Stimulated activated CD4-positive, alpha-beta T cell treated with anti-CD3 and anti-CD28 coated beads, Interleukin-15, amount 100 ng/mL, for 24 hours (primary cell): ENCODE results near the gene MRPL32.
"Not testable (repeated sequence)": the region's sequence is repeated elsewhere in the genome, so short reads cannot be mapped to it uniquely, and the experiment has no call there.

ENCODE experiments used
- DNase-seq: peaks from one replicate; pipeline ENCODE4 v3.0.0-alpha.2; 2020

The MRPL32 gene

DNA sequence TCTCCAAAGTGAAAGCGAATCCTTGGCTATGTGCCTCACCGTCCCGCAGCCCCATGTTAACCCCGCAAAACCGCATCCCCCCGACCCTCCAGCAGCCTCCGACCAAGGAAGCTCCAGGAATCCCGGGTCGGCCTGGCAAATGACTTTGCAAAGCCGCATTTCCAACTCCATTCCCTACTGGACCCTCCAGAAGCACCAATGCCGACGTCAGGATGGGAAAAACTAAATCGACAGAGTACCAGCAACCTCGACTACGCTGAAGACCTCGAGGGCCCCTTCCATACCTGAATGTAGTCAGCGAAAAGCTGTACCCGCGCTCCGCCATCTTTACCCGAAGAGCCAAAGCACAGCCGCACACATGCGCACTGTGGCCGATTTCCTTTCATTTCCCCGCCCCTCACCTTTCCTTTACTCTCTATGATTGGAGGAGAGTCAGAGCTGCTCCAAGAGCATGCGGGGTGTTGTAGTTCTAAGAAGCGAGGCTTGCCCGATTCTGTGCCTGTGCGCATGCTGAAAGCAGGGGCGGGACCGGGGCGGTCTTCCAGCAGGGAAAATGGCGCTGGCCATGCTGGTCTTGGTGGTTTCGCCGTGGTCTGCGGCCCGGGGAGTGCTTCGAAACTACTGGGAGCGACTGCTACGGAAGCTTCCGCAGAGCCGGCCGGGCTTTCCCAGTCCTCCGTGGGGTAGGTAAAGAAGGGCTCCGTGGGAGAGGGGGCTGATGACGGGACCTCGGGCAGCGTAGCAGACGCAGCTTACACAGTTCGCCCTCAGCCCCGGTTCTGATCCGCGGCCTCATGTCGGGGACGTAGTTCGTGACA, at the start of gene MRPL32, which contains the start of gene PSMA2:
TSS of gene MRPL32 (plus strand) at position 543 of the 818 bp plus-strand sequence. CDS start at position 554, 11 bp downstream.
TSS of gene PSMA2 (minus strand) at position 341 of the 818 bp plus-strand sequence. CDS start at position 325, 16 bp downstream.
- DNase-seq: peak; percentile 95

DNA sequence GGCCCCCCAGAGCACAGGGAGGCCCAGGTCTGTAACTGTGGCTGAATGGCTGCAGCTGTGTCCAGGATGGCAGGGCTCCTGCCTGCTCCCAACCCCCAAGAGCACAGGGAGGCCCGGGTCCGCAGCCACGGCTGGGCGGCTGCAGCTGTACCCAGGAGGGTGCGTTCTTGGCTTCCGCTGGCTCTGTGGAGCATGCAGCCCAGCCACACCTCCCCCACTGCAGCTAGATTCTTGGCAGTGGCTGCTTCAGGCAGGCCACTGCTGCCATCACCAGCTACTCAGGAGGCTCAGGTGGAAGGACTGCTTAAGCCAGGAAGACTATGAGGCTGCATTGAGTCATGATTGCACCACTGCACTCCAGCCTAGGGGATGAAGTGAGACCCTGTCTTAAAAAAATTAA, 48.2 kb upstream of the MRPL32 start:
- no peak for DNase-seq

- not testable (repeated sequence) for DNase-seq
Observed at GRCh38 chr7:42885183-42885582, 47.0 kb upstream of the MRPL32 start.

- DNase-seq: no peak
Observed at GRCh38 chr7:42886129-42886528, 46.0 kb upstream of the MRPL32 start.

GRCh38 chr7:42886893-42887505, 45.2 kb upstream of the MRPL32 start:
- no peak for DNase-seq

DNA sequence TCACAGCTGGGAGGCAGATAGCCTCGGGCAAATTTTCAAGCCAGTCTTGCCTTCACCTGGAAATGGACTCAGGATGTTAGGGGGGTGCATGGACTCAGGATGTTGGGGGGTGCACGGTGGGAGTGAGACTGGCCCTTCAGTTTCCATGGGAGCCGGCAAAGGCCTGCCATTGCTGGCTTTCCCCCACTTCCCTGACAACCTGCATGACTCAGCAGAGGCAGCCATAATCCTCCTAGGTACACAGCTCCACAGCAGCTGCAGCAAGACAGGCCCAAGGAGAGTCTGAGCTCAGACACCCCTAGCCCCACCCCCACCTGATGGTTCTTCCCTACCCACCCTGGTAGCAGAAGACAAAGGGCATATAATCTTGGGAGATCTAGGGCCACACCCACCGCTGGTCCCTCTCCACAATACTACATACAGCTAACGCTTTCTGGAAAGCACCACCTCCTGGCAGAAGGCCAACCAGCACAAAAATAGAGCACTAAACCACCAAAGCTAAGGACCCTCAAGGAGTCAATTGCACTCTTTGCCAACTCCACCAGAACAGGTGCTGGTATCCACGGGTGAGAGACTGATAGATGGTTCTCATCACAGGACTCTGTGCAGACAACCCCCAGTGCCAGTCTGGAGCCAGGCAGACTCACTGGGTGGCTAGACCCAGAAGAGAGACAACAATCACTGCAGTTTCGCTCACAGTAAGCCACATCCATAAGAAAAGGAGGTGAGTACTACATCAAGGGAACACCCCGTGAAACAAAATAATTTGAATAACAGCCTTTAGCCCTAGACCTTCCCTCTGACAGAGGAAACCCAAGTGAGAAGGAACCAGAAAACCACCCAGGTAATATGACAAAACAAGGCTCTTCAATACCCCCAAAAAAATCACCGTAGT, 38.6 kb upstream of the MRPL32 start:
- DNase-seq: no peak

GRCh38 chr7:42900842-42901241, 31.3 kb upstream of the MRPL32 start:
- DNase-seq: no peak

DNA sequence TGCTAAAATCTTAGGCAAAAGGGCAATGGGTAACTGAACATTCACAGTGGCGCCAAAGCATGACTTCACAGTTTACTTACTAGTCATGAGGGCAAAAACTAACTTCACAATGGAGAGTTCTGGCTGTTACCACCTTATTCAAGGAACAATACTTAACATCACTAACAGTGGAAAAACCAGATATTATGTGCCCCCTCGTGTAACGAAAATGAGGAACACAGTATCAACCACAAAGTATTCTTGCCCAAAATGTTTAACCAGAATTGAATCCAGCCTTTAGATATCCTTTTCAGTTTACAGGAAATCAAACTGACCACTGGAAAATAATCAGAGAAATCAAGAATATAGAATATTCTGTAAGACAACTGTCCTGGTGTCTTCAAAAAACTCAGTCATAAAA, 29.8 kb upstream of the MRPL32 start:
- no peak for DNase-seq

- DNase-seq: no peak
Observed at GRCh38 chr7:42906181-42906580, 26.0 kb upstream of the MRPL32 start.

- no peak for DNase-seq
Observed at GRCh38 chr7:42907316-42907715, 24.9 kb upstream of the MRPL32 start.

DNA sequence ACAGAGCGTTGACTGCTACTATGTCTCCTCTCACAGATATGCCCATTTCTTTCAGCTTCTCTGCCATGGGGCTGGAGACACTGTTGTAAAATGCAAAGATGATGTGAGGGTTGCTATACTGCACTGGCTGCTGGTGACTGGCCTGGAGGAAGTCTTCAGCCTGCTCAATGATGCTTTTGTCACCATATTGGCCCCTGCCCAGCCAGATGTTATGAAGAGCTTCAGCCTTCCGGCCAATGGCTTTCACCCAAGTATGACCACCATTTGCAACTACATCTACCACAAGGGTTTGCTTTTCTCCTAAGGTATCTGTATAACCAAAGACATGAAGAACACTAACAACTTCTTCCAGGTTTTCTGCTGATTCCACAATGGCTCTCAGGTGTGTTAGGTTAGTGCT, 21.9 kb upstream of the MRPL32 start:
- DNase-seq: no peak

GRCh38 chr7:42911454-42912447, 20.4 kb upstream of the MRPL32 start, which contains the start of gene C7orf25:
Gene C7orf25, minus strand, starts transcription at chr7:42912070. Its CDS starts 1,170 bp downstream, at chr7:42910900.
- DNase-seq: peak; percentile 97

DNA sequence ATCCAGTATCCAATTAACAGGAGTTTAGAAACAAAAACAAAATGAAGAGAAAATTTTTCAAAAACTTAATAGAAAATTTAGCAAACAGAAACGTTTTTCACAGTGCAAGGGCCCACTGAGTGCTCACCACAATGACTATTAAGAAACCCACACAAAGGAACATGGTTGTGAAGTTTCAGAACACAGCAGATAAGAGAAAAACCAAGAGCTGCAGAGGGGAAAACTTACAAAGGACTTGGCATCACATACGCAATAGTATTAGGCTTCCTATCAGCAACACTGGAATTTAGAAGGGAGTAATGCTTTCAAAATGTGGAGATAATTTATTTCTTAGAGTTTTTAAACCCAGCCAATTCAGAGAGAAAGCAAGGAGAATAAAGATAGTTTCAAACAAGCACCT, 18.6 kb upstream of the MRPL32 start:
- DNase-seq: no peak

- DNase-seq: no peak
Observed at GRCh38 chr7:42914009-42914408, 18.2 kb upstream of the MRPL32 start.

- DNase-seq: no peak
Observed at GRCh38 chr7:42914421-42915045, 17.6 kb upstream of the MRPL32 start.

DNA sequence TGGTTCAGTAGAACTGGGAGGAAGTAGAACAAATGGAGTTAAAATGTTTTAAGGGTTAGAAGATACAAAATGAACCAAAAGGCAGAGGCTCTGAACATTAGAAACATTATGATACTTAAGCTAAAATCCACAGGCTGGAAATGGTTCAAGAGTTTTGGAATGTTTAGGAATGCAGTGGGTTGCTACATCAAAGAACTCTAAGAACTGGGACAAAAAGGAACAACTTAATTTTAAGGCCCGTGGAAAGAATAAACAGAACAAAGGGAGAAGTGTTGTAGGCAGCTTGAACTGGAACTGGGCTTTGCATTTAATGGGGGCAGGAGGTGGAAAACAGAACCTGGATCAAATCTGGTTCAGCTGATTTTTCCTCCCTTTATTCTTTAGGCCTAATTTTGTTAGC, 16.8 kb upstream of the MRPL32 start:
- DNase-seq: no peak

DNA sequence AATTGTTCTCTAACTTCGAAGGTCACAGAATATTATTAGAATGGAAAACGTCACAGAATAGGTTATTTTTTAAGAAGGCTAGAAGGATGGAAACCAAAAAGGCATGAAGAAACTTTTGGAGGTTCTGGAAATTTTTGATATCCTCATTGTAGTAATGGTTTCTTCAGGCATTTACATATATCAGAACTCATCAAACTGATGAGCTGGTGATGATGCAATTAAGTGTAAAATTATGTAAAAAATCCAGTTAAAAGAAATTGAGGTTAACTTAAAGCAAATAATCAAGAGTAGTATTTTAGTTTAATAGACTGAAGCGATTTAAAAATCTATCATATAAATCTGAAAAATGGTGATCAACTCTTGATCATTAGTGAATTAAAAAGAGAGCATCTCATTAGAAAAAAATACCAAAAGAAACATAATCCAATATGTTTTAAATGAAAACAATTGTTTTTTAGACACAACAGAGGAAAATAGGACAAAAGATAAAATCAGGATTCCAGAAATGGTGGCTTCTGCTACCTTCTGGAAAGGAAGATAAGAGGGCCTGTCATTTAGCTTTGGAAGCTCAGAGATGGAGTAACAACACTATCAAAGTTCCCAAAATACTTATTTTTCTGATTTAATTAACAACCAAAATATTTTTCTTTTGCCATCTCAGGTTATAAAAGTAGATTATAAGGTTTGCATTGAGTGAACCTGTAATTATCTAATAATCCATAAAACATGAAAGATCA, 10.0 kb upstream of the MRPL32 start:
- no peak for DNase-seq

DNA sequence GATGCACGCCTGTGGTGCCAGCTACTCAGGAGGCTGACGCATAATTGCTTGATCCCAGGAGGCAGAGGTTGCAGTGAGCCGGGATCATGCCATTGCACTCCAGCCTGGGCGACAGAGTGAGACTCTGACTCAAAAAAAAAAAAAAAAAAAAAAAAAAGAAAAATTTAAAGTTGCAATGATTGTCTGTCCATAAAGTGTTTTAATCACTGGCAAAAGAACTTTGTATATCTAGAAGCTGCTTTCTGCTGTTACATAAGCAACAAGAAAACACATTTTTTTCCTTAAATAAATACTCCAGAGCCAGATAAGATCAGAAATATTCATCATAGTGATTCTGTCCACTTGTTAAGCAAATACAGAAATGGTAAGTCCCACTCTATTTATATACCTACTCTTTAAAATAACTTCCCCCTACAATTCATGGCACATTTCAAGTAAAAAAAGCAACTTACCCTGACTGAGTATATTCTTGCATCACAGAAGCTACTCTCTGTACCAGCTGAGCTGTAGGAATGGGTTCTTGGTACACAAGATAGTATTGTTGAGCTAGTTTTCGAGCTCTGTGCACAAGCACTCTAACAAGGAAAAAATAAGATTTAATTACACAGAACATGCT, 7.8 kb upstream of the MRPL32 start:
- DNase-seq: no peak

DNA sequence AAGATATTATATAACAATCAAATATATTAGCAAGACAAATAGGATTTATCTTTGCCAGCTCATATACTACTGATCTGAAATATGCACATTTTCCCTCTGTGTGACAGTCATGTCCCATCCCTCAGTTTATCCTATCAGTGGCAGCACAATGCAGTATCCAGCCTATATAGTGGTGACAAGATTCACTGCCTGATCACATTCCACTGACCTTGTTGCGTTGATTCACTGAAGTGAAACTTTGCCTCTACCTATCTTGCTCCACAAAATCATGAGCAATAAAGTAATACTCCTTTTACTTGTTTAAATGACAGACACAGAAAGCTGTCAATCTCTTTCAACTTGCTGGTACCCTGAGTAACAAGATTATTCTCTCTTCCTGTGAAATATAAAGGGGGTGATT, 6.5 kb upstream of the MRPL32 start:
- no peak for DNase-seq

- DNase-seq: no peak
Observed at GRCh38 chr7:42926204-42926603, 6.0 kb upstream of the MRPL32 start.
